NCI-H748 (cell line): ENCODE data around the gene UBL4A.

Experiments
- DNase-seq: peaks from one replicate; lab custom pipeline; 2025; ENCODE audit not compliant: unreplicated experiment; lab: John Stamatoyannopoulos, UW

The UBL4A gene

GRCh38 chrX:154464806-154465365, 21.5 kb downstream of the UBL4A start:
- DNase-seq: no peak

DNA sequence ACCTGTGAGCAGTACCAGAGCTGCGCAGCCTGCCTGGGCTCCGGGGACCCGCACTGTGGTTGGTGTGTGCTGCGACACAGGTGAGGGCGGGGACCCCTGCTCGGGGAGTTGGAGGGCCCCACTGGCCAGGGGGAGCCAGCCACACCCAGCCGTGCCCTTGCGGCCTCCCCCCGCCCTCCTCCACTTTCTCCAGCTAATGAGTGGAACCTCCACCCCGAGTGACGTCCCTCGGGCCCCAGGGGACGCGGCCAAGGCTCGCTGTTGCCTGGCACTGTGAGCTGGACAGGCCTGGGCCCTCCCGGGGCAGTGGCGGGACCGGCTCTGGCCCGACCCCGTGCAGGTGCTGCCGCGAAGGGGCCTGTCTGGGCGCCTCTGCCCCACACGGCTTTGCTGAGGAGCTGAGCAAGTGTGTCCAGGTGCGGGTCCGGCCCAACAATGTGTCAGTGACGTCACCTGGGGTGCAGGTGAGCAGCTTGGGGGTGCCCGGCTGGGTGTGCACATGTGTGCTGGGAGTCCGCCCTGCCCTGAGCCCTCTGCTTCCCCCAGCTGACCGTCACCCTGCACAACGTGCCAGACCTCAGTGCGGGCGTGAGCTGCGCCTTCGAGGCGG, 22.7 kb downstream of the UBL4A start:
- no peak for DNase-seq

DNA sequence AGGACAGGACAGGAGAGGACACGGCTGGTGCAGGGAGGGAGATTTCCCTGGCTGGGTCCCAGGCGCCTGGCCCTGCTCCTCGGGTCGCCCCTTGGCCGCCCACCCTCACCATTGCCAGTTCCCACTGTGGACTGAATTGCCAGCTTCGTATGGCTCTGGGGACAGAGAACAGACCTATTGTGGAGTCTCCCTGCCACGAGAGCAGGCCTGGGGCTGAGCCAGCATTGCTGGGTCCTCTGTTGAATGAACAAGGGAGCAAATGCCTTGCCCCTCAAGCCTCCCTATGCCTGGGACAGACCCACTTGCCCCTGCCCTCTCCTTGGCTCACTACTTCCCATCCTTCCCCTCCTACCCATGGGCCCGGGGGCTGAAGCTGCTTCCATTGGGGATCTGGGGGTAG, 24.0 kb downstream of the UBL4A start:
- no peak for DNase-seq

DNA sequence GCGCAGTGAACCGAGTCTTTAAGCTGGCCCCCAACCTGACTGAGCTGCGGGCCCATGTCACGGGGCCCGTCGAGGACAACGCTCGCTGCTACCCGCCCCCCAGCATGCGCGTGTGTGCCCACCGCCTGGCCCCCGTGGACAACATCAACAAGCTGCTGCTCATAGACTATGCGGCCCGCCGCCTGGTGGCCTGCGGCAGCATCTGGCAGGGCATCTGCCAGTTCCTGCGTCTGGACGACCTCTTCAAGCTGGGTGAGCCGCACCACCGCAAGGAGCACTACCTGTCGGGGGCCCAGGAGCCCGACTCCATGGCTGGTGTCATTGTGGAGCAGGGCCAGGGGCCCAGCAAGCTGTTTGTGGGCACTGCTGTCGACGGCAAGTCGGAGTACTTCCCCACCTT, 26.1 kb downstream of the UBL4A start:
- DNase-seq: no peak

GRCh38 chrX:154459832-154460231, 26.6 kb downstream of the UBL4A start:
- peak; percentile 37 for DNase-seq

DNA sequence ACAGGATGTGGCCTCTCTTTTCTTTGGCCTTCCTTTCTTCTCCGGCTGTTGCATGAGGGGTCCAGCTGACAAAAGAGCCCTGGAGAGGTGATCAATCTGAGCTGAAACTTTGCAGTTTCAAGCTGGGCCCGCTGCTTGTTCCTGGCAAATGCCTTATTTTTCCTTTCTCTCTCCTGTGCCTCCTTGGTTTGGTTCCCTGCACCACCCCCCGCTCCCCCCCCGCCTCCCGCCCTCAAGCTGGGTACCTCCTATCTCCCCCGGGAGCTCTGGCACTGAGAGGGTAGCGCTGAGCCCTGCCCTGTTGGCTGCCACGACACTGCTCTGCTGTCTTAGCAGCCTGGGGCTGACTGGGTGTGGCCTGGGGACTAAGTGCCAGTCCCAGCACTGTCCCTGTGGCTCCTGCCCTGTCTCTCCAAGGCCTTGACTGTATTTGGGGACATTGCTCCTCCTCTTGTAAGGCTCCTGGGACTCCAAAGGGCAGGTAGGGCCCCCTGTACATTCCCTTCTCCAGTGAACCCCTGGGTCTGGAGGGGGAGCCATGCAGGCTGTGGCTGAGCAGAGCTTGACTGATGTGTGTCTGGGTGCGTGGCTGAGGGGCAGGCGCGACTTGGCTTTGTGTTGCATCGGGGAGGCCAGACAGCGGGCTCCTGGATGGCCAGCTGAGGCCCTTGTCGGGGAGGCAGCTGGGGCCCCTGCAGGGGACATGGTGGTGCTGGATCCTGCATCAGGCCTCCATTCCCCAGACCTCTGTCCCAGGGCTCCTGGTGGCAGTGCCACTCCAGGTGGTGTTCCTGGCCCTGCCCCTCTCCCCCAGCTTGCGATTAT, 27.2 kb downstream of the UBL4A start:
- peak; percentile 65 for DNase-seq

DNA sequence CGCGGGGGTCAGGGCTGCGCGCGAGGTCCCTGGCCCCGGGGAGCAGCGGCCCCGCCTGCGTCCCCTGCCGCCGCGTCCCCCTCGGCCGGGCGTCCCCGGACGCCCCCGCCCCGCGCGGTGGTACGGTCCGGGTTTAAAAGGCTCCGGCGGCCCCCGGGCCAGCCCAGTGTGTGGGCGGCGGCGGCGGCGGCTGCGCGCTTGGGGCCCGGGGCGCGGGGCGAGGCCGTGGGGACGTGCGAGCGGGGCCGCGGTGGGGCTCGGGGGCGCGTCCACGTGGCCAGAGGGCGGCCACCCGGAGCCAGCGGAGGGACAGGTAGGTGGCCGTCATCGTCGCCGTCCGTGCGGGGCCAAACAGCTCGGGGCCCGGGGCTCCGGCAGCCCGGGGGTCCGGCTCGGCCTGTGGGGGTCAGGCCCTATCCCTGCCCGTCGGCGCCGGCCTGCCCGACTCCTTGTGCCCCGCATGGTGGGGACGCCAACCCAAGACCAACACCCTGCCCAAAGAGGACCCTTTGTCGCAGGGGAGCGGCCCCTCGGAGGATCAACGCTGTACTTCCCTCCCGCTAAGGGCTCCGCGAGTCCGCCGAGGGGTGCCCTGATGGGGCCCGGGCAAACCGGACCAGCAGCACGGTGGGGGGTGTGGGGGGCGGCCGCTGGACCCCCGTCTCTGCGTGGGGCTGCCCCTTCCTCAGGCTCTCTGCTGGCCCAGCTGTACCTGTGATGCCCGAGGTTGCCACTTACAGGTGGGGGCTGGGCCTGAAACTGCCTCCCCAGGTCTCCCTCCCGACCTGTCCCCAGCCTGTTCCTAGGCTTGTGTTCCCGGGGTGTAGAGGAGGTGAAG, 28.1 kb downstream of the UBL4A start, which contains the start of gene PLXNA3:
Gene PLXNA3, plus strand, starts transcription at position 166 of the 838 bp plus-strand sequence. CDS start 1,903 bp downstream, outside the sequence.
- peak; percentile 65 for DNase-seq

DNA sequence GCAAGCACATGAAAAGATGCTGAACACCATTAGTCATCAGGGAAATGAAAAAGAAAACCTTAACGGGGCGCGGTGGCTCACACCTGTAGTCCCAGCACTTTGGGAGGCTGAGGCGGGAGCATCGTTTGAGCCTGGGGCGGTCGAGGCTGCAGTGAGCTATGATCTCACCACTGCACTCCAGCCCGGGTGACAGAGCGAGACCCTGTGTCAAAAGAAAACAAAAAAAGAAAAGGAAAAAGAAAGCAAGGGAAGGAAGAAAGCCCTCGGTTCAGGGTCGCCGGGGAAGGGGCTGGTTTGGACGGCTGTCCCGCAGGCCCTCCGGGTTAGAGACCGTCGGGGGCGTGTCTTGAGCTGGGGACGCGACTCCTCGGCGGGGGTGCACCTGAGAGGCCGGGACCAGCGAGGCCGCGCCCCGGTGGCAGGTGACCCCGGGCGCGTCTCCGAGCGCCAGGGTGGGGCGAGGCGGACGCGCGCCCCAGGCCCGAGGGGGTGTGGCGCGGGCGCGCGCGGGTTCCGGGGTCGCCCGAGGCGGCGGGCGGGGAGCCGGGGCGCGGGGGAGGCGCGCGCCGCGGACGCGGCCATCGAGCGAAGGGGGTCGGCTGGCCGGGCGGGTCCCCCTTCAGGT, 28.8 kb downstream of the UBL4A start:
- DNase-seq: peak; percentile 80

GRCh38 chrX:154452823-154453222, 33.6 kb downstream of the UBL4A start:
- DNase-seq: no peak

GRCh38 chrX:154450312-154450711, 36.1 kb downstream of the UBL4A start:
- DNase-seq: no peak

- no peak for DNase-seq
These were observed 36.8 kb downstream of the UBL4A start for GRCh38 chrX:154449618-154450017.

- DNase-seq: no peak
These were observed 37.9 kb downstream of the UBL4A start for GRCh38 chrX:154448484-154448883.

DNA sequence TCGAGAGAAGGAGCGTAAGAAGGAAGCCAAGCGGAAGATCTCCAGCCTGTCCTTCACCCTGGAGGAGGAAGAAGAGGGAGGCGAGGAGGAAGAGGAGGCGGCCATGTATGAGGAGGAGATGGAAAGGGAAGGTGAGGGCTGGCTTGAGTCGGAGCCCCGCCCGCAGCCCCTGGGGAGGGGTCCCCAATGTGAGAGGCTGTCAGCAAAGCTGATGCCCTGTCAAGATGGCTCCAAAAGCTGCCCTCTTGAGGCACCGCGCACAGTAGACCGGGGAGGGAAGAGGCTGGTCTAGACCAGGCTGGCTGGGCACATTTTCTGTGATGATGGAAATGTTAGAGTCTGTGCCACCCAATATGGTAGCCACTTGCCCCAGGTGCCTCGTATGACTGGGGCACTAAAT, 40.0 kb downstream of the UBL4A start:
- no peak for DNase-seq

DNA sequence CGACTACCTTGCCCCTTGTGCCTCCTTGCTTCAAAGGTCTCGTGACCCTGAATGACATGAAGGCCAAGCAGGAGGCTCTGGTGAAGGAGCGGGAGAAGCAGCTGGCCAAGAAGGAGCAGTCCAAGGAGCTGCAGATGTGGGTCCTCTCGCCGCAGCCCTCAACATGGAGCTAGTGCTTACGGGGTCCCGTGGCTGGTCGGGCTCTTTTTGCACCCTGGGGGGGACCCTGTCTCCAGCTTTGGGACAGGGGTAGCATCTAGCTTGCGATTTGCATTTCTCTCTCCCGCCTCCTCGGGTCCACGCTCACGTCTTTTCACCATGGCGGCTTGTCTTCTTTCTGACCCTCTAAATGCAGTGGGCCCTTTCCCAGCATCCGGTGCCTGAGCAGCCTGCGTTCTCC, 40.6 kb downstream of the UBL4A start:
- DNase-seq: no peak

GRCh38 chrX:154444755-154445246, 41.6 kb downstream of the UBL4A start:
- DNase-seq: no peak

GRCh38 chrX:154443992-154444754, 42.2 kb downstream of the UBL4A start, which contains the start of gene FAM50A:
TSS of gene FAM50A (plus strand) at chrX:154444141. CDS start at chrX:154444236, 95 bp downstream.
- peak; percentile 76 for DNase-seq

DNA sequence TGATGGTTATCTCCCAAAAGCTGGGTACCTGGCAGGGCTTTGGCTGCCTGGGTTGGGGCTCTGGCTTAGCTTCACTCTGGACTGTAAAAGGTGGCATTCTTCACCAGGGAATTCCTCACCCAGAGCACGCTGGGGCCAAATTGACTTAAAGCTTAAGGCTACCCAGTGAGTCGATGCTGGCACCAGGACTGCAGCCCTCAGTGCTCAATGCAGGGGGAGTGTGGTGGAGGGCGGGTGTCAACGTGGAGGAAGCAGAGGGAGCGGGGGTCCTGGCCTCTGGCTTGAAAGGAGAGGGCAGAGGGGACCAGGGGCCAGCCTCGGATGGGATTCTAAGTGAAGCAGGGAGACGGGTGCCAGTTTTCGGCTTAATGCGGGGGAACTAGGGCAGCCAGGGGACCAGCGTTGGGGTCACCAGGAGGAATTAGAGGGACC, 42.9 kb downstream of the UBL4A start:
- peak; percentile 18 for DNase-seq

- no peak for DNase-seq
These were observed 44.3 kb downstream of the UBL4A start for GRCh38 chrX:154441984-154442707.

- DNase-seq: no peak
These were observed 44.9 kb downstream of the UBL4A start for GRCh38 chrX:154441564-154441963.
